CD14-positive monocyte (primary cell): ENCODE results near the gene RAMP1. TPM values are rescaled to one million over a fixed set of nuclear protein-coding genes. Genes with fewer than 3 reads are reported as not detected.

Experiments used
- DNase-seq, 3 donors: peaks; one replicate each; pipeline ENCODE4 v3.0.0-alpha.2; 2011 to 2022
- H2AFZ ChIP-seq: 2 replicates; pipeline ENCODE4 v1.6.0; 2012; ENCODE audit warnings: mild to moderate bottlenecking, low read depth, low read length, inconsistent platforms; ENCODE audit not compliant: insufficient read depth, poor library complexity, severe bottlenecking
- H3K27ac ChIP-seq, 2 donors: 1 replicate in 1 of 2; 2 replicates in 1 of 2; pipeline ENCODE4 v1.5.1; 2012 to 2013; ENCODE audit warnings: low read length in 2 of 2, control low read depth in 1 of 2, inconsistent platforms in 1 of 2, low read depth in 1 of 2, mild to moderate bottlenecking in 1 of 2
- H3K27me3 ChIP-seq, 2 donors: one replicate each; pipeline versions ENCODE4 v1.6.0 to v1.6.1; 2011 to 2013; ENCODE audit warnings: low read length in 2 of 2; ENCODE audit not compliant: control insufficient read depth in 2 of 2, insufficient read depth in 2 of 2
- H3K36me3 ChIP-seq, 2 donors: replicated peaks in 1 of 2; 1 replicate in 1 of 2; 2 replicates in 1 of 2; pipeline versions ENCODE4 v1.5.1 to v1.6.1; 2012 to 2013; ENCODE audit warnings: low read length in 2 of 2, control low read depth in 1 of 2, inconsistent platforms in 1 of 2, mild to moderate bottlenecking in 1 of 2; ENCODE audit not compliant: insufficient read depth in 2 of 2, control insufficient read depth in 1 of 2
- H3K4me1 ChIP-seq, 2 donors: 1 replicate in 1 of 2; 2 replicates in 1 of 2; pipeline versions ENCODE4 v1.5.1 to v1.6.1; 2012 to 2013; ENCODE audit warnings: low read length in 2 of 2, control low read depth in 1 of 2, inconsistent platforms in 1 of 2, mild to moderate bottlenecking in 1 of 2, moderate library complexity in 1 of 2; ENCODE audit not compliant: insufficient read depth in 2 of 2, control insufficient read depth in 1 of 2
- H3K4me2 ChIP-seq: replicated peaks from 2 replicates; pipeline ENCODE3; 2012; ENCODE audit warnings: low read length, moderate library complexity, mild to moderate bottlenecking; ENCODE audit not compliant: poor library complexity, severe bottlenecking; ENCODE audit errors: extremely low read depth
- H3K4me3 ChIP-seq, 3 experiments: fragments of 200-600 bp in 1 of 3; sonication (generic) in 1 of 3; replicated peaks in 1 of 3; 1 replicate in 2 of 3; 2 replicates in 1 of 3; pipeline ENCODE4 v1.5.1; 2011 to 2013; ENCODE audit warnings: low read length in 3 of 3, mild to moderate bottlenecking in 3 of 3, control low read depth in 2 of 3, low read depth in 2 of 3, inconsistent platforms in 1 of 3, moderate library complexity in 1 of 3
- H3K79me2 ChIP-seq: 2 replicates; pipeline ENCODE4 v1.6.0; 2012; ENCODE audit warnings: mild to moderate bottlenecking, control low read depth, inconsistent platforms, low read length, moderate library complexity; ENCODE audit not compliant: insufficient read depth
- H3K9ac ChIP-seq: 2 replicates; pipeline ENCODE4 v1.6.0; 2017; ENCODE audit warnings: low read length, mild to moderate bottlenecking; ENCODE audit not compliant: insufficient read depth, poor library complexity, severe bottlenecking
- H3K9me3 ChIP-seq, 2 donors: replicated peaks in 1 of 2; 1 replicate in 1 of 2; 2 replicates in 1 of 2; pipeline versions ENCODE4 v1.5.1 to v1.6.1; 2012 to 2013; ENCODE audit warnings: low read length in 2 of 2, control low read depth in 1 of 2; ENCODE audit not compliant: control insufficient read depth in 1 of 2, insufficient read depth in 1 of 2
- H4K20me1 ChIP-seq: 2 replicates; pipeline ENCODE4 v1.6.0; 2012; ENCODE audit warnings: mild to moderate bottlenecking, low read length, control low read depth, moderate library complexity; ENCODE audit not compliant: insufficient read depth
- H3K27ac Mint-ChIP-seq, 7 donors: one replicate each; pipeline ENCODE4 v1.8.0; 2020; ENCODE audit warnings: mild to moderate bottlenecking in 7 of 7, mixed read lengths in 7 of 7, moderate library complexity in 6 of 7, inconsistent platforms in 2 of 7
- H3K27me3 Mint-ChIP-seq, 3 donors: one replicate each; pipeline ENCODE4 v1.8.0; 2021 to 2022; ENCODE audit warnings: low read depth in 3 of 3, mild to moderate bottlenecking in 3 of 3, mixed read lengths in 3 of 3, moderate library complexity in 3 of 3, inconsistent platforms in 1 of 3
- H3K36me3 Mint-ChIP-seq, 2 donors: one replicate each; pipeline ENCODE4 v1.8.0; 2020; ENCODE audit warnings: mixed read lengths in 2 of 2, inconsistent platforms in 1 of 2, mild to moderate bottlenecking in 1 of 2
- H3K4me1 Mint-ChIP-seq: one replicate; pipeline ENCODE4 v1.8.0; 2020; ENCODE audit warnings: mild to moderate bottlenecking, mixed read lengths
- H3K4me3 Mint-ChIP-seq, 2 donors: one replicate each; pipeline ENCODE4 v1.8.0; 2020; ENCODE audit warnings: mild to moderate bottlenecking in 2 of 2, mixed read lengths in 2 of 2, moderate library complexity in 1 of 2
- H3K9me3 Mint-ChIP-seq, 7 donors: one replicate each; pipeline ENCODE4 v1.8.0; 2020 to 2022; ENCODE audit warnings: mixed read lengths in 7 of 7, mild to moderate bottlenecking in 6 of 7, moderate library complexity in 6 of 7, inconsistent platforms in 2 of 7
- WGBS: methylation state at CpG from one replicate; pipeline ENCODE4 v1.1.5; 2013; ENCODE audit warnings: missing lambda C conversion rate; ENCODE audit not compliant: insufficient coverage; 5-methylcytosine and 5-hydroxymethylcytosine counted together
- intact Hi-C, 2 donors: fragments of 100-400 bp; cut with micrococcal nuclease; formaldehyde crosslinking; loops; one replicate each; pipeline versions ENCODE4 v1.15.0 to v1.15.1; 2023
- polyA plus RNA-seq, 3 donors: library from polyadenylated mRNA; depleted of rRNA in 1 of 3; unstranded in 2 of 3; stranded (reverse) in 1 of 3; fragments of 300-500 nt in 2 of 3; fragments of >200 nt in 1 of 3; fragmentation: Illumina TruSeq in 2 of 3; gene quantifications; 1 replicate in 2 of 3; 2 replicates in 1 of 3; pipeline ENCODE4 v1.2.3, GENCODE V29; 2012 to 2021
- TF ChIP-seq, protein P1 (sequence below): fragments of 200-600 bp; IDR thresholded peaks from one replicate; pipeline ENCODE4 v1.8.0; 2022; ENCODE audit warnings: antibody characterized with exemption, mild to moderate bottlenecking

The RAMP1 gene
- polyA plus RNA-seq, 3 donors = not detected

DNA sequence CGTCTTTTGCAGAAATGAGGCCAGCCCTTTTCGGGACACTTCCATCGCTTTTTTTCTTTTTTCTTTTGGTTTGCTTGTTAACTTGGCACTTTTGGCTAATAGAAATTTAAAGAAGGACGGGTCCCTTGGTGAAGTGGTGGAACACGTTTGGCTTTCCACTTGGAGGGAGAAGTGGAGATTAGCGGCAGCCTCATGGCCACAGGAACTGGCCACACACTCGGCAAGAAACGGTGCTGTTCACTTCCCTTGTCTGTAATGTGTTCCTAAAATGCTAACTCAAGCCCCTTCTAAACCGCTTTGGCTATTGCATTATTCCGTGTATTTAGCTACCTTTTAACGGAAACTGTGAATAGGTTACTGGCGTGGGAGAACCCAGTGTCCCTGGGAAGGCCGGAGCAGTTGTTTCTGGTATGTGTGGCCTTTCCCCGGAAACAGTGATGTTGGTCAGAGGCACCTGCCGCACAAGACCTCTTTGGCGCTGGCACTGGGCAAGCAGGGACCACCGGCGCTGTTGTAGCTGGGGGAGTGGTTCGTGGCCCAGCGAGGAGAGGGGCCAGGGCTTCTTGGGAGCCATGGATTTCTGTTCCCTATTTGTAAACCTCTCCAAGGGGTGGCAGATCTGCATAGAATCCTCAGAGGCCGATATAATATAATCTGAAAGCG is 981 bp downstream of the RAMP1 start:
- no peaks in the 10 kb centered on the region for H3K4me1 ChIP-seq
- H3K27ac ChIP-seq = no peak overlapping the region
- no peak overlapping the region for H3K4me2 ChIP-seq
- H3K36me3 ChIP-seq = no peaks in the 10 kb centered on the region
- no peak for DNase-seq
- H4K20me1 ChIP-seq = no peaks in the 10 kb centered on the region
- 35% methylated on average over 19 of the region's 22 CpGs for WGBS
- intact Hi-C loops = no loop called here
- H3K79me2 ChIP-seq = no peaks in the 10 kb centered on the region
- TF ChIP-seq, protein P1, sequence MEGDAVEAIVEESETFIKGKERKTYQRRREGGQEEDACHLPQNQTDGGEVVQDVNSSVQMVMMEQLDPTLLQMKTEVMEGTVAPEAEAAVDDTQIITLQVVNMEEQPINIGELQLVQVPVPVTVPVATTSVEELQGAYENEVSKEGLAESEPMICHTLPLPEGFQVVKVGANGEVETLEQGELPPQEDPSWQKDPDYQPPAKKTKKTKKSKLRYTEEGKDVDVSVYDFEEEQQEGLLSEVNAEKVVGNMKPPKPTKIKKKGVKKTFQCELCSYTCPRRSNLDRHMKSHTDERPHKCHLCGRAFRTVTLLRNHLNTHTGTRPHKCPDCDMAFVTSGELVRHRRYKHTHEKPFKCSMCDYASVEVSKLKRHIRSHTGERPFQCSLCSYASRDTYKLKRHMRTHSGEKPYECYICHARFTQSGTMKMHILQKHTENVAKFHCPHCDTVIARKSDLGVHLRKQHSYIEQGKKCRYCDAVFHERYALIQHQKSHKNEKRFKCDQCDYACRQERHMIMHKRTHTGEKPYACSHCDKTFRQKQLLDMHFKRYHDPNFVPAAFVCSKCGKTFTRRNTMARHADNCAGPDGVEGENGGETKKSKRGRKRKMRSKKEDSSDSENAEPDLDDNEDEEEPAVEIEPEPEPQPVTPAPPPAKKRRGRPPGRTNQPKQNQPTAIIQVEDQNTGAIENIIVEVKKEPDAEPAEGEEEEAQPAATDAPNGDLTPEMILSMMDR = no peak
- no peak overlapping the region for H2AFZ ChIP-seq
- no peaks in the 10 kb centered on the region for H3K9me3 ChIP-seq
- H3K9ac ChIP-seq = no peak overlapping the region
- Mint-ChIP-seq H3K27me3 (peaks cover 26 to 51% (median 43%) of the 10 kb centered on the region in 3 donors), H3K9me3 (peaks cover 0 to 7% (median 2%) of the 10 kb centered on the region in 7 donors), H3K4me3 (peak overlapping the region in 1 of 2 donors; percentile 83), H3K27ac (peak overlapping the region in 1 of 7 donors; percentile 11), H3K36me3 (peaks cover 0 to 2% of the 10 kb centered on the region in 2 donors), H3K4me1 (peaks cover 18% of the 10 kb centered on the region)
- no peak overlapping the region for H3K4me3 ChIP-seq
- H3K27me3 ChIP-seq = peaks cover 11 to 34% of the 10 kb centered on the region in 2 donors

DNA sequence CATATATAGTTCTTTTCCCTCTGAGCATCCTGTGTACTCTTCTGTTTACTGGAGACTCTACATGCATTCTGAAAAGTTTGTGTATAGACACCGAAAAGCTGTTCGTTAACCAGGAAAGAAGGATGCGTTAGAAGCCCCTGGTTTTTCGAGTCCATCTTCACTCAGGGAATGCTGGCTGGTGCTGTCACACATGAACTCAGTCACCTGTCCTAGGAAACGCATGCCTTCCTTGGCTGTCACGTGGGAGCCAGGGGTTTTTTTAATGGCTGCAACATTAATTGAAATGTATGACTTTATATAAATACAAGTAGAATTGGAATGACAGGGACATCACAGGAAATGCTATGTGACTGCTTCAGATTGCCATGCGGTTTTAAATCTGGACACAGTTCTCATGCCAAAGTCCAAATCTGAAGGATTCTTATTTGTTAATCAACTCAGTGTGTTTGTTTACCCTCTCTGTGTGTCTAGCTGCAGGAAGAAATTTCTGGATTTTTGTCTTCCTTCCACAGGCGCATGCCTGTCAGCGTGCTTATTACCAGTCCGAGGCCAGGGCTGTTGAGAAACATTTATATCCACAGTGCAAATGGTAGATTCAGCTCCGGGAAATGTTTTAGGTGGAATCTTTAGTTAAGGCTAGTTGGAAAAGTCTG is 2.6 kb downstream of the RAMP1 start:
- intact Hi-C loops = no loop called here
- no peak overlapping the region for H3K9ac ChIP-seq
- H3K4me3 ChIP-seq = no peak overlapping the region
- H3K9me3 Mint-ChIP-seq = peaks cover 0 to 8% (median 2%) of the 10 kb centered on the region in 7 donors
- H3K79me2 ChIP-seq = no peaks in the 10 kb centered on the region
- no peaks in the 10 kb centered on the region for H3K36me3 ChIP-seq
- peaks cover 18% of the 10 kb centered on the region for H3K4me1 Mint-ChIP-seq
- WGBS = 98% methylated on average over 10 of the region's 11 CpGs
- no peak overlapping the region for H2AFZ ChIP-seq
- H3K27ac ChIP-seq = no peak overlapping the region
- no peaks in the 10 kb centered on the region for H4K20me1 ChIP-seq
- no peak for DNase-seq
- peaks cover 11 to 34% of the 10 kb centered on the region in 2 donors for H3K27me3 ChIP-seq
- H3K4me3 Mint-ChIP-seq = peak overlapping the region in 1 of 2 donors; percentile 15
- H3K27me3 Mint-ChIP-seq = peaks cover 26 to 45% (median 44%) of the 10 kb centered on the region in 3 donors
- H3K36me3 Mint-ChIP-seq = peaks cover 0 to 2% of the 10 kb centered on the region in 2 donors
- H3K4me2 ChIP-seq = no peak overlapping the region
- H3K4me1 ChIP-seq = no peaks in the 10 kb centered on the region
- no peaks in the 10 kb centered on the region for H3K9me3 ChIP-seq
- TF ChIP-seq, protein P1 = no peak
- no peak overlapping the region for H3K27ac Mint-ChIP-seq
